Dermis lymphatic vessel endothelial cell (primary cell): ENCODE measurements around the gene LYPLA2. TPM values are rescaled to one million over a fixed set of nuclear protein-coding genes. Genes with fewer than 3 reads are reported as not detected.

Experiments
- total RNA-seq: library from RNA; depleted of rRNA; stranded (reverse); fragments of >200 nt; gene quantifications from 2 replicates; pipeline ENCODE4 v1.2.1, GENCODE V29; 2014

The LYPLA2 gene
- total RNA-seq, result 82.4 and 125 TPM in 2 replicates

GRCh38 chr1:23790696-23791515 is at the start of gene LYPLA2:
TSS of gene LYPLA2 (plus strand) at chr1:23791145. CDS start at chr1:23792683, 1,538 bp downstream.

GRCh38 chr1:23743287-23744152 is 47.4 kb upstream of the LYPLA2 start, which contains the start of gene ELOA:
TSS of gene ELOA (plus strand) at chr1:23743471. CDS start at chr1:23743504, 33 bp downstream.

GRCh38 chr1:23777979-23778814 is 12.7 kb upstream of the LYPLA2 start, which contains the start of gene PITHD1:
TSS of gene PITHD1 (plus strand) at chr1:23778418. CDS start at chr1:23778516, 98 bp downstream.

GRCh38 chr1:23800400-23801337 is 9.7 kb downstream of the LYPLA2 start, which contains the start of gene GALE:
TSS of gene GALE (minus strand) at chr1:23800754. CDS start at chr1:23799007, 1,747 bp downstream.

GRCh38 chr1:23825076-23825761 is 34.3 kb downstream of the LYPLA2 start, which contains the start of gene HMGCL:
TSS of gene HMGCL (minus strand) at chr1:23825429. CDS start at chr1:23825415, 14 bp downstream.

Other genes starting within 250 kb of the LYPLA2 start
- 530 and 718 TPM in 2 replicates for gene ID3, start 231.6 kb upstream of the LYPLA2 start, total RNA-seq
- gene RPL11, start 99.3 kb upstream of the LYPLA2 start, total RNA-seq, result 1,631 and 1,774 TPM in 2 replicates
- gene ELOA, start 47.7 kb upstream of the LYPLA2 start, total RNA-seq, result 21.9 and 22.7 TPM in 2 replicates
- gene PITHD1, start 12.7 kb upstream of the LYPLA2 start, total RNA-seq, result 31.3 and 49.8 TPM in 2 replicates
- 11.7 and 13.5 TPM in 2 replicates for gene GALE, start 9.6 kb downstream of the LYPLA2 start, total RNA-seq
- gene HMGCL, start 34.3 kb downstream of the LYPLA2 start, total RNA-seq, result 43.5 and 49.2 TPM in 2 replicates
- gene FUCA1, start 77.1 kb downstream of the LYPLA2 start, total RNA-seq, result 12.8 and 15.1 TPM in 2 replicates
- not detected in 2 replicates for gene CNR2, start 122.2 kb downstream of the LYPLA2 start, total RNA-seq
- 104 and 144 TPM in 2 replicates for gene PNRC2, start 168.7 kb downstream of the LYPLA2 start, total RNA-seq
- 65.5 and 80.4 TPM in 2 replicates for gene SRSF10, start 189.2 kb downstream of the LYPLA2 start, total RNA-seq